GM10248 (cell line): ENCODE data around the gene ALCAM.
"Not testable (repeated sequence)": the region's sequence is repeated elsewhere in the genome, so short reads cannot be mapped to it uniquely, and the experiment has no call there.

Experiments
- CTCF ChIA-PET: fragments of 300-600 bp; sonication (Branson Sonifier 250); formaldehyde crosslinking; extraction: SDS; loops from one replicate; lab custom pipeline; 2021; ENCODE audit warnings: antibody characterized with exemption; lab: Yijun Ruan, JAX
- POLR2A ChIA-PET: fragments of 350-650 bp; sonication (Branson Sonifier 250); formaldehyde crosslinking; extraction: SDS; loops from one replicate; lab custom pipeline; 2020; ENCODE audit warnings: antibody characterized with exemption; lab: Yijun Ruan, JAX
- DNase-seq: peaks from one replicate; pipeline ENCODE4 v3.0.0; 2012; ENCODE audit errors: extremely low spot score
- TF ChIP-seq, protein P1 (sequence below): IDR thresholded peaks from 2 replicates; pipeline ENCODE4 v1.5.1; 2012; ENCODE audit warnings: mild to moderate bottlenecking, low read depth; ENCODE audit errors: extremely low read depth, missing control alignments, control extremely low read depth

Gene ALCAM

DNA sequence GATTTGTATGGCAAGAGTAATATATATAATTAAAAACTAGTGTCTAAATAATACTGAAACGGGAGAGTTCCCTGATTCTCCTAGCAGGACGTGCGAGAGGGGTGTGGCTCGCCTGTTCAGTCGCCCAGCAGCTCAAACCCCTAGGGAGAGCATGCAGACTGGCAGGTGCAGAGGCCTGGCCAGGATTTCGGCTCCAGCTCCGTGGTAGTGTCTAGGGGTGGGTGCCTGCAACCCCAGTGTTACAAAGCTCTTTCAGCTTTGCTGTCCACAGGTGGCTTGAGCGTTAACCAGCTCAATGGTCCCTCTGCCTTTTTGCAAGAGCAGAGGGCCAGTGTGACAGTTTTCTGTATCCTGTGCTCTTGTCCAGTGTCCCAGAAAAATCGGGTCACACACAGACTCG lies 226.6 kb downstream of the ALCAM start:
- DNase-seq = no peak
- ChIA-PET POLR2A (no interaction called here), CTCF (interaction anchor here (1.0 kb wide), 1 partner anchor 8 kb away, joined by 3 read pairs; no protein-coding TSS in a partner anchor)
- TF ChIP-seq, protein P1, sequence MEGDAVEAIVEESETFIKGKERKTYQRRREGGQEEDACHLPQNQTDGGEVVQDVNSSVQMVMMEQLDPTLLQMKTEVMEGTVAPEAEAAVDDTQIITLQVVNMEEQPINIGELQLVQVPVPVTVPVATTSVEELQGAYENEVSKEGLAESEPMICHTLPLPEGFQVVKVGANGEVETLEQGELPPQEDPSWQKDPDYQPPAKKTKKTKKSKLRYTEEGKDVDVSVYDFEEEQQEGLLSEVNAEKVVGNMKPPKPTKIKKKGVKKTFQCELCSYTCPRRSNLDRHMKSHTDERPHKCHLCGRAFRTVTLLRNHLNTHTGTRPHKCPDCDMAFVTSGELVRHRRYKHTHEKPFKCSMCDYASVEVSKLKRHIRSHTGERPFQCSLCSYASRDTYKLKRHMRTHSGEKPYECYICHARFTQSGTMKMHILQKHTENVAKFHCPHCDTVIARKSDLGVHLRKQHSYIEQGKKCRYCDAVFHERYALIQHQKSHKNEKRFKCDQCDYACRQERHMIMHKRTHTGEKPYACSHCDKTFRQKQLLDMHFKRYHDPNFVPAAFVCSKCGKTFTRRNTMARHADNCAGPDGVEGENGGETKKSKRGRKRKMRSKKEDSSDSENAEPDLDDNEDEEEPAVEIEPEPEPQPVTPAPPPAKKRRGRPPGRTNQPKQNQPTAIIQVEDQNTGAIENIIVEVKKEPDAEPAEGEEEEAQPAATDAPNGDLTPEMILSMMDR = no peak

DNA sequence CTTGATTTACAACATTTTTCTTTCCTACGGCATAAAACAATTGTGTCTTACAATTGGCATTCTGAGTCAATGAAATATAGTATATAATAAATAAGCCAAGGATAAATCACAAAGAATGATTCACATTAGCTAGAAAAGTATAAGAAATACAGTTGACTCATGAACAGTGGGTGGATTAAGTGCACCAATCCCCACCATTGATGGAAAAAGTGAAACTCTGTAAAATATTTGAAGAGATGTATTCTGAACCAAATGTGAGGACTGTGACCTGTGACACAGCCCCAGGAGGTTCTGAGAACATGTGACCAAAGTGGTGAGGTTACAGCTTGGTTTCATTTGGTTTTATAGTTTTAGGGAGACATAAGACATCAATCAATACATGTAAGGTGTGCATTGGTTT lies 227.5 kb downstream of the ALCAM start:
- TF ChIP-seq, protein P1 = no peak
- ChIA-PET POLR2A (no interaction called here), CTCF (interaction anchor here (1.0 kb wide), 1 partner anchor 9 kb away, joined by 3 read pairs; no protein-coding TSS in a partner anchor)
- DNase-seq = no peak

DNA sequence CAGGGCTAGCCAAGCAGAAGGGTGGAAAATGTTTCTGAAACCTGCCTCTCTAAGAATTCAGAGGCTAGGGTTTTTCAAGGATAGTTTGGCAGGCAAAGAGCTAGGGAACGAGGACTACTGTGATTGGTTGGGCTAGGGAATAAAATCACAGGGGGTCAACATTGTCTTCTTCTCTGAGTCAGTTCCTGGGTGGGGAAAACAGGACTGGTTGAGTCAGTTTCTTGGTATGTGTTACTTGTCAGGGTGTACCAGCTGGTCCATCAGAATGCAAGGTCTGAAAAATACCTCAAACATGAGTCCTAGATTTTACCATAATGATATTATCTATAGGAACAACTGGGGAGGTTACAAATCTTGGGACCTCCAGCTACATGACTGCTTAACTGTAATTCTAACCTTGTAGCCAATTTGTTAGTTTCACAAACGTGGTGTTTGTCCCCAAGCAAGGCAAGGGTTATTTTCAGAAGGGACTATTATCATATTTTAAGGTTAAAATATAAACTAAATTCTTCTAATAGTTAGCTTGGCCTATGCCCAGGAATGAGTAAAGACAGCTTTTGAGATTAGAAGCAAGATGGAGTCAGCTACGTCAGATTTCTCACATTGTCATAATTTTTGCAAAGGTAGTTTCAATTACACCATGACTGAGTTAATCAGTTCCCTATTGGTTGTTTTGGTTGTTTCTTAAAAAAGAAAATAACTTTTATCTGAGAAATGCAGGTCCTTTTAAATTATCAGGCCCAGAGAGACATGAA lies 231.5 kb downstream of the ALCAM start:
- DNase-seq = no peak
- CTCF ChIA-PET = interaction anchor here (0.7 to 1.1 kb wide), 3 partner anchors 10 to 13 kb away, joined by 3 to 4 read pairs (median 3); no protein-coding TSS in a partner anchor
- POLR2A ChIA-PET = no interaction called here
- TF ChIP-seq, protein P1 = no peak

DNA sequence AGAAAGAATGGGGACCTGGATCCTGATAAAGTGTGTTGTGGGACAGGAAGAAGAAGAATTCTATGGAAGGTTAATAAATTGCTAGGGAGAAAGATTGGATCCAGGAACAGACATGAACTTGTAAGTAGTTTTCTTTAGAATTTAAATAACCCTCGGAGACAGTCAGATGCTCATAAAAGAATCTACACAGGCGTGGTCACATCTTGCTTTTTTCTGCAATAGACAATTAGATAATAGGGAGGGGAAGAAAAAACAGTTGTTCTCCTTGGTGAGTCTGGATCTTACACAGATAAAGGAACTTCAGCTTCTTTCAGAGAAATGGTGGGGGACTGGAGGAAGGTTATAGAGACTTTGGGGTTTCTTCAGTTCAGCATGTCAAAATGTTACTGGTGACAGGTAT lies 232.6 kb downstream of the ALCAM start:
- POLR2A ChIA-PET = no interaction called here

DNA sequence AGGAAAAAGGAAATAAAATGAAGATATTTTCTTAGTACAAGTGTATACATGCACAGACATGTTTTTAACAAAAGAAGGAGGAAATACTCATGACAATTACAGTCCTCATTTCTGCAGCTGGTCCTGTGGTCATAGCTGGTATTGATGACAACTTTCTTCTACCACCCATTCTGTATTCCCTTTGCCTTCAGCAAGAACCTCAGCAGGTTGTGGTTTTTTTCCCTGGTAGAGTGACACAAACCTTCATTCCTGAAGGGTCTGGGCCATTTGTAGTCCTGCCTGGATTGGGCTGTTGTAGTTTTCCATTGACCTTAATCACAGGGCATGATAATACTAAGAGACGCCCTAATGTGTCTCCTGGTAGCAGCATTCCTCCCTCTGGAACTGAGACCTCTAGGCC lies 235.0 kb downstream of the ALCAM start:
- DNase-seq, CTCF ChIA-PET, POLR2A ChIA-PET: not testable (repeated sequence)

More for the DNA sequence above, 232.6 kb downstream of the ALCAM start:
- CTCF ChIA-PET = interaction anchor here (1.0 kb wide), 1 partner anchor 13 kb away, joined by 3 read pairs; no protein-coding TSS in a partner anchor
- DNase-seq = no peak
- TF ChIP-seq, protein P1 = no peak

DNA sequence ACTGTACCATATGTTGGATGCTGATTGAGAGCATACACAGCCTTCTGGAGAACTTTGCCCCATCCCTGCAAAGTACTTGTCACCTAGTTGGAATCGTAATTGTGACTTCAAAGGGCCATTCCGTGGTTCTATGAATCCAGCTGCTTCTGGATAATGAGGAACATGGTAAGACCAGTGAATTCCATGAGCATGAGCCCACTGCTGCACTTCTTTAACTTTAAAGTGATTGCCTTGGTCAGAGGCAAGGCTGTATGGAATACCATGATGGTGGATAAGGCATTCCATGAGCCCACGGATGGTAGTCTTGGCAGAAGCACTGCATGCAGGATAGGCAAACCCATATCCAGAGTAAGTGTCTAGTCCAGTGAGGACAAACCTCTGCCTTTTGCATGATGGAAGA lies 235.6 kb downstream of the ALCAM start:
- POLR2A ChIA-PET, CTCF ChIA-PET, DNase-seq: not testable (repeated sequence)

DNA sequence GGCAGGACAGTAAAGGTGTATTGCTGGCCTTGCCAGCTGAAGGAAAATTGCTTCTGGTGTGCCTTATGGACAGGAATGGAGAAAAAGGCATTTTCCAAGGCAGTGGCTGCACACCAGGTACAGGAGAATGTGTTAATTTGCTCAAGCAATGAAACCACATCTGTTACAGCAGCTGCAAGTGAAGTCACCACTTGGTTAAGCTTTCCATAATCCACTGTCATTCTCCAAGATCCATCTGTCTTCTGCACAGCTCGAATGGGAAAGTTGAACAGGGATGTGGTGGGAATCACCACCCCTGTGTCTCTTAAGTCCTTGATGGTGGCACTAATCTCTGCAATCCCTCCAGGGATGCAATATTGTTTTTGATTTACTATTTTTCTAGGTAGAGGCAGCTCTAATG lies 236.8 kb downstream of the ALCAM start:
- POLR2A ChIA-PET, DNase-seq: not testable (repeated sequence)
- CTCF ChIA-PET = interaction anchor here (1.6 kb wide), 2 partner anchors 10 to 12 kb away, joined by 3 to 5 read pairs; no protein-coding TSS in a partner anchor

DNA sequence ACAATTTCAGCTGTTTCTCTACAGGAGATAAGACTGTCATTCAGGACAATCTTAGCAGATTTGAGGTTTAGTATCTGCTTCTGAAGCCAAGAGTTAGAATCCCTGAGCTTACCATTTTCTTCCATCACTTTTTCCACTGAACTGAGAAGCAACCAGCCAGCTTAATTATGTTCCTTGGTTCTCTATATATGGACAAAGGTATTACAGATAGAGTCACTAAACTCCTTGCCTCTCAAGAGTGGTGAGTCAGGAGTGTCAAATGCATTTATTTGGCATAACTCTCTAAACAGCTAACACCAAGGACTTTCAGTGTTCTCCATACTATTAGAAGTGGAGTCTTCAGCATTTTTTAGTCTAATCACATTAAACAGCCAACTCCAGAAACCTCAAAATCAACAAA lies 239.3 kb downstream of the ALCAM start:
- ChIA-PET POLR2A (no interaction called here), CTCF (interaction anchor here (2.3 kb wide), 1 partner anchor 10 kb away, joined by 9 read pairs; no protein-coding TSS in a partner anchor)
- DNase-seq = no peak
- TF ChIP-seq, protein P1 = no peak
